ENCODE measurements around the gene HEXB.
"Not testable (repeated sequence)": the region's sequence is repeated elsewhere in the genome, so short reads cannot be mapped to it uniquely, and the experiment has no call there.

Gene HEXB

GRCh38 chr5:74659172-74659571, 25.9 kb upstream of the HEXB start:
- no peak for DNase-seq (ENCODE audit: low read depth, low spot score)

- no peak for DNase-seq (ENCODE audit: low read depth, low spot score)
Observed at GRCh38 chr5:74660140-74660539, 24.9 kb upstream of the HEXB start.

GRCh38 chr5:74660873-74661272, 24.2 kb upstream of the HEXB start:
- no peak for DNase-seq (ENCODE audit: low read depth, low spot score)

- no peak for DNase-seq (ENCODE audit: low read depth, low spot score)
Observed at GRCh38 chr5:74664551-74664950, 20.5 kb upstream of the HEXB start.

- DNase-seq (ENCODE audit: low read depth, low spot score): no peak
Observed at GRCh38 chr5:74665273-74665672, 19.8 kb upstream of the HEXB start.

DNA sequence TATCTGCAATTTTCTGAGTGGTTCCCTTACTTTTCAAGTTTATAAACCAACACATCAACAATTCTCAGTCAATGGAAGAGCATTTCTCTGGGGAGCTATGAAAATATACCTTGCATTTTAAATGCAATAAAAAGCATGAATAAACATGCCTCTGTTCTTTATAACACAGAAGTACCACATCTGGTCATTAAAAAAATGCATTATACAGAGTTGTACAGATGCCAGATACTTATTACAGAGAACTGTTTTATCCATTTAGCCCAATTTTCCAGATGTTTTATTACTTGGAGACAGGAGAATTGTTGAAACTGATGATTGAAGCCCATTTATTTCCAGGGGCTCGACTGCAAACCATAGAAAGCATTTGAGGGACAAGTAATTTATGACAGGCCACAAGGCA, 19.2 kb upstream of the HEXB start:
- DNase-seq (ENCODE audit: low read depth, low spot score): no peak

- DNase-seq (ENCODE audit: low read depth, low spot score): no peak
Observed at GRCh38 chr5:74667396-74667795, 17.6 kb upstream of the HEXB start.

DNA sequence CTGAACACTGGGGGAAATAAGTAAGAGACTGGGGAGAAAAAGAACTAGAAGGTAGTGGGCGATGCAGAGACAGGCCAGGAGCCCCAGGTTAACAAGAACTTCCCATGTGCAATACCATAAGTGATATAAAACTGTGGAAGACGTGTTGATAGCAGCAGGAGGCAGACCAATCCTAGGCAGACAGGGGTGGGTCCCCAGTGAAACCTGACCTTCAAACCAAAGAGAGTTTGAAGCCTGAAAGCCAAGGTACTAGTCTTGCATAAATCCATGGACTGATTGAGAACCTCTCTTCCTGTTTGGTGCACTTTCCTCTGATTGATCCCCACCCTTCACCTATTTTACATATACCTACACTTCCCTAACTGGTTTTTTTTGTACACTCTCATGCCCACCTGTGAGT, 15.2 kb upstream of the HEXB start:
- DNase-seq (ENCODE audit: low read depth, low spot score): no peak

- no peak for DNase-seq (ENCODE audit: low read depth, low spot score)
Observed at GRCh38 chr5:74670396-74671038, 14.5 kb upstream of the HEXB start.

DNA sequence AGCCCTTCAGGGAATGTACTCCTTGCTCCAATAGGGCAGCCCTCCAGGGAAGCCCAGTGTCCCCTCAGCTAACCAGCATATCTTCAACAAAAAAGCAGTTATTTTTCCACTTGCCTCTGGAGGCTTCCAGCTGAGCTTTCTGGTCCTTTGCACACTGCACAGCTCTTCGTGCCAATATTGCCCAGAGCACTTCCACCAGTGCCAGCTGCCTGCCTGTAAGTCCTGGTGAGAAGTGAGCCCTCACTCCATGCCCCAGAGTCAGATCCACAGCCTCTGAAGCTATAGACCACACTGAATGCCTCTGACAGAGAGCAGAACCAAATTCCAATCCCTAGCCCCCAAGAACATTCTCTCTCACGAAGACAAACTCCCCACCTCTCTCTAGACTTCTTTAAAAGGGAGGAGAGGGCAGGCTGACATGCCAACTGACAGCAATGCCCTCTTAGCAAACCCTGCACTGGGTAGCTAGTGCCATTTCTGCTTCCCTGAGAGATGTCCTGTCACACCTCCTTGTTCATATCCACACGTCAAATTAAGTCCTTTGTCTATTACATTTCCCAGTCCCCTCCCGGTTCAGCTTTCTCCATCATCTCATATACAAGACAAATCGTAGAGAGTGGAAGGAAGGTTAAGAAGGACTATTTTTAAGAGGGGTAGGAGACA, 12.7 kb upstream of the HEXB start:
- DNase-seq (ENCODE audit: low read depth, low spot score): no peak

DNA sequence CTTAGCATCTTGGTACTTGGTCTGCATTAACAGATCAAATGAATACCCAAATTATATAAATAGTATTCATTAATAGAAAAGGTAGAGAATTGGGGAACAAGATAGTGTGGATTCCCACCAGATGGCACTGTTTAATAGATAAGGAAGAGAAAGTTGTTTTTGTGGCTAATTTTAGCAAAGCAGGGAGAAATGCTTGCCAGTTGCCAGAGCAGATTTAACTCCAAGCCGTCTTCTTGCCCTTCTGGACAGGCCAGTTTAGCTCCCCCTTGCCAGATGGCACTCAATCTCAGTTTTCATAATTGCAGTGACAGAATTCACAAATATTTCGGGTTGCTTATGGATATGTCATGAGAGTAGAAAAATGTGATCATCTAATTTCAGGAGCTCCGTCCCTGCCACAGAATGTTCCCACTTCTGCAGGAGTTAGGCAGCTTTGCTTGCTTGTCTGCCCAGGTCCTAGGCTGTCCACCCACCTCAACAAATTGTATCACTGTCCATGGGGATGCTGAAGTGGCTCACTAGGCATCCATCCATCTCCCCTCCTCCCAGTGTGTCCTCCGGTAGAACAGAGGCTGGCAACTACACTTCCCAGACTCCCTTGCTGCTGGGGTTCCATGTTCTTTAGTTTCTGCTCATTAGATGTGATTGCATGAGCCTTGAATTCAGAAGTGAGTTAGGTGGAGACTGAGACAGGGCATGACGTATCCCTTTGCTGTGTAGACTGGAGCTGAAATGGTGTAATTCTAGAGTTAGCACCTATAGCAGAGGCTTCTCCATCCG, 11.8 kb upstream of the HEXB start:
- no peak for DNase-seq (ENCODE audit: low read depth, low spot score)

DNA sequence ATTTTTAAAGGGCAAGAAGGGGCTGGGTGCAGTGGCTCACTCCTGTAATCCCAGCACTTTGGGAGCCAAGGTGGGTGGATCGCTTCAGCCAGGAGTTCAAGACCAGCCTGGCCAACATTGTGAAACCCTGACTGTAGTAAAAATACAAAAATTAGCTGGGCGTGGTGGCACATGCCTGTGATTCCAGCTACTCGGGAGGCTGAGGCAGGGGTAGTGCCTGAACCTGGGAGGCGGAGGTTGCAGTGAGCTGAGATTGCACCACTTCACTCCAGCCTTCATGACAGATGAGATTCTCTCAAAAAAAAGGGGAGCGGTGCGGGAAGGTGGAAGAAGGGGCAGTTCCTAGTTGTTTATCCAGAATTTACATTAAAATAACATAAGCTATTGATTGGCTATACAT, 8.6 kb upstream of the HEXB start:
- DNase-seq (ENCODE audit: low read depth, low spot score): not testable (repeated sequence)

DNA sequence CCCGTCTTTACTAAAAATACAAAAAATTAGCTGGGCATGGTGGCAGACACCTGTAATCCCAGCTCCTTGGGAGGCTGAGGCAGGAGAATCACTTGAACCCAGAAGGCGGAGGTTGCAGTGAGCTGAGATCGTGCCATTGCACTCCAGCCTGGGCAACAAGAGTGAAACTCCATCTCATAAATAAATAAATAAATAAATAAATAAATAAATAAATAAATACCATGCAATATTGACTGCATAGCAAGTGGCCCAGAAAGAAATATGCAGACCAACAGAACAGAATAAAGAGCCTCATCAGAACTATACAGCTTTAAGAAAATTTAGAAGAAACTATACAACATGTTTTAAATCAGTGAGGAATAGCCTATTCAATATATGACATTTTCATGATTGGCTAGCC, 6.9 kb upstream of the HEXB start:
- not testable (repeated sequence) for DNase-seq (ENCODE audit: low read depth, low spot score)

DNA sequence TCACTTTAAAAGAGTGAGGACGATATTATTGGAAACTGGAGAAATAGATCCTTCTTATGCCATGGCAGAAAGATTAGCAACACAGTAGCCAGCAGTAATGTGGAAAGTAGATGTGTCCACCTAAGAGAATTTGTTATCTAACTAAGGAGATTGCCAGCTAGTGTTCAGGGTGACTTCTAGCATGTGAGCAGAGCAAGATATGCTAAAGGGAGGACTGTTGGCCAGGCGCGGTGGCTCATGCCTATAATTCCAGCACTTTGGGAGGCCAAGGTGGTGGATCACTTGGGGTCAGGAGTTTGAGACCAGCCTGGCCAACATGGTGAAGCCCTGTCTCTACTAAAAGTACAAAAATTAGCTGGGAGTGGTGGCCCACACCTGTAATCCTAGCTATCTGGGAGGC, 5.7 kb upstream of the HEXB start:
- not testable (repeated sequence) for DNase-seq (ENCODE audit: low read depth, low spot score)

DNA sequence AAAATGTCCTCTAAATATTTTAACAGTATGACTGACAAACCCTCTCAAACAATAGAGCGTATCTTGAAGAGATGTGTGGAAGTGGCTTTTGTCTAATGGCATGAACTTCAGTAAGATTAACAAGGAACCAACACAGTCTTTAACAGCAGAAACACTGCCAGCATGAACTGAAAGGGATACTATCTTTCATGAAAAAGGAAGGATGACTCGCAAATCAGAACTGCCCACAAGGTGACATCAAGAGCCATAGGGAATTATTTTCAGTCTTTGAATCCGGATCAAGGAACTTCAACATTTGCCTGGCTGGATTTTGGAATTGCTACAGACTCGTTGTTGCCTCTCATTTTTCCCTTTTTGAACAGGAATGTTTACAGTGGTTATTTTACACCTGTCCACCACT, 5.1 kb upstream of the HEXB start:
- DNase-seq (ENCODE audit: low read depth, low spot score): no peak

- no peak for DNase-seq (ENCODE audit: low read depth, low spot score)
Observed at GRCh38 chr5:74685979-74686631, 1.1 kb downstream of the HEXB start.

DNA sequence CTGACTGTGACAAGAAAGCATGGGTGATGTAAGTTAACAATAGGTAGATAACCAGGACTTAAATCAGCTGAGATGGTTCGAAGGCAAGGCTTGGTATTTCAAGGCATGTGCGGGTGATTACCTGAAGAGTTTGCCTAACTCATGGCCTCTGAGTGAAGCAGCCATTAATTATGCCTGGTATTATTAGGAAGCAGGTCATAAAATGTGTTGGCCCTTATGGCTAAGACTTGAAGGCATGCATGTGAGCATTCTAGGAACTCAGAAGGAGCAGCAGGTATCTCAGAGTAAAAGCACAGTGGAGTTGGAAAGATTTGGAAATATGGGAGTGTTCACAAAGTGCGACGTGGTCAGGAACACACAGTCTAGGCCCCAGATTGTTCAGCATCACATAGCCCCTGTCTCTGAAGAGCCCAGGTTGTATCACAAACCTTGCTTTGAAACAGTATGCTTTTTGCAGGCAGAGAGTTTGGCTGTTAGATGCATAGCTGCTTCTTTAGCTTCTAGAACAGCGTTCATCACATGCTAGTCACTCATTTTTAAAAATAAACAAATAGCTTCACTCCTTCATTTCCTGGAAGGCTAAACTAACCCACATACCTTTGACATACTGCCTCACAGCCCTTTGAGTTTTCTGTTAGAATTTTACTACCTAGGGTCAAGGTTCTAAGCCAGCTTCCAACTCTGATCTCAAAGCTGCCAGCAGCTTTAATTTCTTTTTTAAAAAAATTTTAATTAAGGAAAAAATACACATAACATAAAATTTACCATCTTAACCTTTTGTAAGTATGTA, 2.1 kb downstream of the HEXB start:
- no peak for DNase-seq (ENCODE audit: low read depth, low spot score)

DNA sequence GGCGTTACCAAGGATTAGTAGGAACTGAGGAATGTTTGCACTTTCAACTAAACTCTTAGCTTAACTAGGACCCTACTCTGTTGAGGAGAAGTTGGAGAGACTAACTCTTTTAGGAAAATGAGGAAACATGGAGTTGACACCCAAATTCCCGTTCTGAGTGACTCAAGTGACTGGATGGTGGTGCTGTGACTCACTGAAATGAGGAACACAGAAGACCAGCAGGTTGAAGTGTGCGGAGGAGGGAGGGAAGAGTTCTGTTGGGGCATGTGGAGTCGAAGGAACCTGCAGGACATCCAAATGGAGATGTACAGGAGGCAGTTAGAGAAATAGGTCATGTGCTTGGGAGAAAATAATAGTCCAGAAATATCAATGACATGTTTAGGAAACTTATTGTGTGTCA, 8.2 kb downstream of the HEXB start:
- DNase-seq (ENCODE audit: low read depth, low spot score): no peak

DNA sequence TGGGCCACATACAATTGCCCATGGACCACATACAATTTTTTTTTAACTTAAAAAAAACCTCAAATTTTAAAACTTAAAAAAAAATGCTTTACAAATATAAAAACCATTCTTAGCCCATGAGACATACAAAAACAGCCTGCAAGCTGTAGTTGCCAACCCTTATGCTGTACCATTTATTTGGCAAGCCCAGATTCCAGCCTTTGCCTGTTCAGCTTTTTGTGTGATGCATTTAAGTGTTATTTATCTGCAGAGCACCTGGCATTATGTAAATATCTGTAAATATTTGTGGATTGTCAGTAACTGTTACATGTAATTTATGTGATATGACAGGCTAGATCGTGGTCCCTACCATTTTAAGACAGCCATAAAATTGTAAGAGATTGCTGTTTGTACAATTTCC, 32.6 kb downstream of the HEXB start:
- no peak for DNase-seq (ENCODE audit: low read depth, low spot score)

DNA sequence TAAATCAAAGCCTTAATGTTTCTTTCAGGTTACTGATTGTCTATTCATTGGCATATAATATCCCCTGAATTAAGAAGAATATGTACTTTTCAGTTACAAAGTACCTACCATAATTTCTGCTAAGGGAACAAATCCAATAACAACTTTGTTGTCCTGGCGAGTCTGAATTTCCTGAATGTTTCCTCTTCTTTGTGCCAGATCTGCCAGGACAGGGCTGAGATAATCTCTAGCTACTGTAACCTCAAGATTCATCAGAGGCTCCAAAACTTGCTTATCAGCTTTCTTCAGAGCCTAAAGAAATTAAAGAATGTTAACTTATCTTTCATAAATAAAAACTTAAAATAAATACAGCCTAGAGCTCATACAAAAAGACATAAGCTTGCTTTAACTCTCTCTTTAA, 37.2 kb downstream of the HEXB start:
- no peak for DNase-seq (ENCODE audit: low read depth, low spot score)

- no peak for DNase-seq (ENCODE audit: low read depth, low spot score)
Observed at GRCh38 chr5:74725331-74725730, 40.3 kb downstream of the HEXB start.

DNA sequence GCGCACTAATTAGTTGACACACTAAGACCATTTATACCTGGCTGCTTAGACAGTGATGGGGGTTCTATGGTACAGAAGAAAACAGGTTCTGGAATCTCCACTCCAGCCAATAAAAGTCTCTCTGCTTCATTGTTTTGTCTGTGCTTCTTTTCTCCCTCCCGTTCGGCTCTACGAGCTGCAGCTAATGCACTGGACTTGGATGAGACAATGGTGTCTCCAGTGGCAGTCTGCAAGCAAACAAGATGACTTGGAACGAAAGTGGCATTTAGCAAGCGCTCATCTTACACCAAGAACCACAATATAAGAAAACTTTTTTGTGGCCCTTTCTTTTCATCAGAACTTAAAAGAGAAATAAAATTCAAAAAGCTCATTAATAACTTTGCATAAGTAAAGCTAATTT, 51.7 kb downstream of the HEXB start:
- DNase-seq (ENCODE audit: low read depth, low spot score): no peak
